Right lobe of liver (tissue), 6 donors: ENCODE measurements around the gene FAM216A. TPM values are rescaled to one million over a fixed set of nuclear protein-coding genes. Genes with fewer than 3 reads are reported as not detected.
"Not testable (repeated sequence)": the region's sequence is repeated elsewhere in the genome, so short reads cannot be mapped to it uniquely, and the experiment has no call there.

Source experiments
- ATAC-seq, 4 donors: fragments of 200-7000 bp; cut with Tn5 transposase; one replicate each; pipeline ENCODE4 v1.9.1; 2020; ENCODE audit warnings: mild to moderate bottlenecking in 4 of 4, moderate library complexity in 4 of 4
- DNase-seq, 3 donors: peaks; one replicate each; pipeline ENCODE4 v3.0.0-alpha.2; 2020
- H3K27ac ChIP-seq, 3 donors: fragments of 200-600 bp; one replicate each; pipeline ENCODE4 v1.8.0; 2022
- H3K27me3 ChIP-seq, 2 donors: fragments of 200-600 bp; one replicate each; pipeline ENCODE4 v1.8.0; 2022
- H3K36me3 ChIP-seq, 4 donors: fragments of 200-600 bp; sonication (generic) in 1 of 4; one replicate each; pipeline versions ENCODE4 v1.5.1 to v1.8.0; 2017 to 2022; ENCODE audit warnings: control low read depth in 1 of 4
- H3K4me1 ChIP-seq, 4 donors: fragments of 200-600 bp; sonication (generic) in 1 of 4; one replicate each; pipeline versions ENCODE4 v1.5.1 to v1.8.0; 2017 to 2022; ENCODE audit warnings: control low read depth in 1 of 4
- H3K4me3 ChIP-seq, 3 donors: fragments of 200-600 bp; one replicate each; pipeline ENCODE4 v1.8.0; 2022
- H3K9me3 ChIP-seq, 4 donors: fragments of 200-600 bp; sonication (generic) in 1 of 4; one replicate each; pipeline versions ENCODE4 v1.5.1 to v1.8.0; 2017 to 2022; ENCODE audit warnings: control low read depth in 1 of 4
- POLR2A ChIP-seq: fragments of 450-650 bp; IDR thresholded peaks from one replicate; pipeline ENCODE4 v1.6.1; 2017; ENCODE audit warnings: antibody characterized with exemption, mild to moderate bottlenecking
- WGBS: methylation state at CpG from one replicate; pipeline ENCODE4 v1.1.6; 2018; ENCODE audit warnings: low coverage, low lambda C conversion rate; ENCODE audit not compliant: insufficient coverage; ENCODE audit errors: missing lambda C conversion rate; 5-methylcytosine and 5-hydroxymethylcytosine counted together
- intact Hi-C, 2 donors: fragments of 100-400 bp; cut with DNase I; formaldehyde crosslinking; loops; one replicate each; pipeline versions ENCODE4 v1.11.2 to v1.14.1; 2022
- total RNA-seq, 6 experiments: library from RNA; depleted of rRNA in 2 of 6; stranded (reverse); fragments of >200 nt in 2 of 6; fragmentation: NEBNext Ultra II Directional in 3 of 6; extraction: Animal tissue kit (Norgen Biotek cat#: 25700) in 3 of 6; gene quantifications; one replicate each; pipeline versions ENCODE4 v1.1.0 to v1.2.4, GENCODE V29; 2016 to 2023
- TF ChIP-seq, protein P1 (sequence below), 4 donors: fragments of 200-600 bp in 3 of 4; fragments of 450-650 bp in 1 of 4; IDR thresholded peaks; one replicate each; pipeline versions ENCODE4 v1.5.1 to v1.8.0; 2016 to 2022; ENCODE audit warnings: antibody characterized with exemption in 4 of 4, mild to moderate bottlenecking in 2 of 4
- donor health status: DM: no; HTN: yes; CAD: no.
- donor health status: DM: no; HTN: no; CAD: no.
- donor health status: DM: no; HTN: no; CAD: no.
- donor health status: DM: no; HTN: yes; CAD: no.
- donor health status: DM: no; HTN: yes; CAD: no.

FAM216A gene
- total RNA-seq, 6 experiments from 2014 or later, result 1.1 to 9.9 (median 3.1) TPM

DNA sequence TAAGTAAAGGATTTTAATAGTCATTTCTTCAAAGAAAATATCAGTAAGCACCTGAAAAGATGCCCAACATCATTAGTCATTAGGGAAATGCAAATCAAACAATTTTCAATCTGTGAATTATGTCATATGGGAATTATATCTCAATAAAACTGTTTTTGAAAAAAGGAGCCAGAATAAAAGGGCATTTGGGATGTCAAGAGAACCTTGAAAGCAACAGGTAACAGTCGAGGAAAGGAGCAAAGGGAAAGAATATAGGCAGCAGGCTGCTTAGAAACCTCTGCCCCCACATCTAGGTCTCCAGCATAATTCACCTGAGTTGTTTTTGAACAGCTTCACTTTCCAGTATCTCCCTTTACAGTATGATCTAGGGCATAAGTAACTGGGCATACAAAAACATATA lies 45.7 kb downstream of the FAM216A start:
- 55% methylated on average over 1 of the region's 1 CpG for WGBS
- H3K4me3 ChIP-seq, result no peak overlapping the region
- H3K4me1 ChIP-seq, result no peaks in the 10 kb centered on the region
- intact Hi-C loops, result loop anchor here in 1 of 2 donors (10.0 kb wide), 1 partner anchor 60 kb away; the partner anchor contains the start of gene ARPC3
- H3K9me3 ChIP-seq, result no peaks in the 10 kb centered on the region
- no peak for TF ChIP-seq POLR2A
- TF ChIP-seq, protein P1, sequence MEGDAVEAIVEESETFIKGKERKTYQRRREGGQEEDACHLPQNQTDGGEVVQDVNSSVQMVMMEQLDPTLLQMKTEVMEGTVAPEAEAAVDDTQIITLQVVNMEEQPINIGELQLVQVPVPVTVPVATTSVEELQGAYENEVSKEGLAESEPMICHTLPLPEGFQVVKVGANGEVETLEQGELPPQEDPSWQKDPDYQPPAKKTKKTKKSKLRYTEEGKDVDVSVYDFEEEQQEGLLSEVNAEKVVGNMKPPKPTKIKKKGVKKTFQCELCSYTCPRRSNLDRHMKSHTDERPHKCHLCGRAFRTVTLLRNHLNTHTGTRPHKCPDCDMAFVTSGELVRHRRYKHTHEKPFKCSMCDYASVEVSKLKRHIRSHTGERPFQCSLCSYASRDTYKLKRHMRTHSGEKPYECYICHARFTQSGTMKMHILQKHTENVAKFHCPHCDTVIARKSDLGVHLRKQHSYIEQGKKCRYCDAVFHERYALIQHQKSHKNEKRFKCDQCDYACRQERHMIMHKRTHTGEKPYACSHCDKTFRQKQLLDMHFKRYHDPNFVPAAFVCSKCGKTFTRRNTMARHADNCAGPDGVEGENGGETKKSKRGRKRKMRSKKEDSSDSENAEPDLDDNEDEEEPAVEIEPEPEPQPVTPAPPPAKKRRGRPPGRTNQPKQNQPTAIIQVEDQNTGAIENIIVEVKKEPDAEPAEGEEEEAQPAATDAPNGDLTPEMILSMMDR (IDR thresholded peaks at IDR 0.05), result no peak
- no peaks in the 10 kb centered on the region for H3K36me3 ChIP-seq
- no peak for DNase-seq
- no peaks in the 10 kb centered on the region for H3K27me3 ChIP-seq
- ATAC-seq, result no peak
- H3K27ac ChIP-seq, result no peak overlapping the region

DNA sequence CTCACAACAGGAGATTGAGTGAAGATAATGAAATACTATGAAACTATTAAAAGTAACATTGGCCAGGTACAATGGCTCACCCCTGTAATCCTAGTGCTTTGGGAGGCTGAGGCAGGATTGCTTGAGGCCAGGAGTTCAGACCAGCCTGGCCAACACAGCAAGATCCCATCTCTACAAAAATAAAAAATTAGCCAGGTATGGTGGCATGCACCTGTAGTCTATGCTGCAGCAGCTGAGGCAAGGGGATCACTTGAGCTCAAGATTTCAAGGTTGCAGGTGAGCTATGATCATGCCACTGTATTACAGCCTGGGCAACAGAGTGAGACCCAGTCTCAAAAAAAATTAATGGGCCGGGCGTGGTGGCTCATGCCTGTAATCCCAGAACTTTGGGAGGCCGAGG lies 48.4 kb downstream of the FAM216A start:
- DNase-seq, result no peak
- intact Hi-C loops, result loop anchor here in 1 of 2 donors (10.0 kb wide), 1 partner anchor 62 kb away; the partner anchor contains the start of gene ARPC3
- Histone ChIP-seq H3K9me3 (no peaks in the 10 kb centered on the region), H3K27ac (no peak overlapping the region), H3K27me3 (no peaks in the 10 kb centered on the region), H3K36me3 (no peaks in the 10 kb centered on the region), H3K4me3 (no peak overlapping the region), H3K4me1 (no peaks in the 10 kb centered on the region)
- WGBS, result 88% methylated on average over 3 of the region's 3 CpGs
- TF ChIP-seq, protein P1 (IDR thresholded peaks at IDR 0.05), result no peak
- no peak for TF ChIP-seq POLR2A
- ATAC-seq, result no peak

DNA sequence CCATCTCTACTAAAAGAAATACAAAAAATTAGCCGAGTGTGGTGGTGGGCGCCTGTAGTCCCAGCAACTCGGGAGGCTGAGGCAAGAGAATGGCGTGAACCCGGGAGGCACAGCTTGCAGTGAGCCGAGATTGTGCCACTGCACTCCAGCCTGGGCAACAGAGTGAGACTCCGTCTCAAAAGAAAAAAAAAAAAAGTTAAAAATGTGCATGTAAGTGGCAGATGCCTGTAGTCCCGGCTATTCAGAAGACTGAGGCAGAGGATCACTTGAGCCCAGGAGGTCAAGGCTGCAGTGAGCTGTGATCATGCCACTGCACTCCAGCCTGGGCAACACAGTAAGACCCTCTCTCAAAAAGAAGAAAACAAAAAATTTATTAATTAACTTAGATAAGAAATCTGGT lies 49.4 kb downstream of the FAM216A start:
- not testable (repeated sequence) for H3K36me3 ChIP-seq, H3K4me3 ChIP-seq, H3K27ac ChIP-seq, H3K9me3 ChIP-seq, H3K4me1 ChIP-seq, DNase-seq, ATAC-seq, H3K27me3 ChIP-seq
- intact Hi-C loops, result loop anchor here in 1 of 2 donors (10.0 kb wide), 1 partner anchor 63 kb away; the partner anchor contains the start of gene ARPC3
- WGBS, result 91% methylated on average over 6 of the region's 8 CpGs

DNA sequence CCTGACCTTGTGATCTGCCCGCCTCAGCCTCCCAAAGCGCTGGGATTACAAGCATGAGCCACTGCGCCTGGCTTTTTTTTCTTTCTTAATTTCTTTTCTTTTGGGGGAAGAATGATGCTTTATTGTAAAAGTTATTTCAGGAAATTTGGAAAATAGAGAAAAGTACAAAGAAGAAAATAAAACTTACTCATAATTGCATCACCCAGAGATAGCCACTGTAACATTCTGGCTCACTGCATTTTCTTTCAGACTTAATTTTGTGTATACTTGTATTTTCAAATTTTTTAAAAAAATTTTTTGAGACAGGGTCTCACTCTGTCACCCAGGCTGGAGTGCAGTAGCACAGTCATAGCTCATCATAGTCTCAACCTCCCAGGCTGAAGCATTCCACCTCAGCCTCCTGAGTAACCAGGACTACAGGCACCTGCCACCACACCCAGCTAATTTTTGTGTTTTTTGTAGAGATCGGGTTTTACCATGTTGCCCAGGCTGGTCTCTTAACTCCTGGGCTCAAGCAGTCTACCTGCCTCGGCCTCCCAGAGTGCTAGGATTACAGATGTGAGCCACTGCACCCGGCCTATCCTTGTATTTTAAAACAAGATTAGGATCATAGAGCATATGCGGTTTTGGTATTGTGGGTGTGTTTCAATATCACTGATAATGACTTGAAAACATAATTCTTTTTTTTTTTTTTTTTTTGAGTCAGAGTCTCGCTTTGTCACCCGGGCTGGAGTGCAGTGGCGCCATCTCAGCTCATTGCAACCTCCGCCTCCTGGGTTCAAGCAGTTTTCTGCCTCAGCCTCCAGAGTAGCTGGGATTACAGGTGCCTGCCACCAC lies 52.4 kb downstream of the FAM216A start:
- WGBS, result 91% methylated on average over 10 of the region's 11 CpGs
- DNase-seq, H3K27ac ChIP-seq, H3K27me3 ChIP-seq, H3K9me3 ChIP-seq, H3K36me3 ChIP-seq, ATAC-seq, H3K4me3 ChIP-seq, H3K4me1 ChIP-seq, intact Hi-C loops: not testable (repeated sequence)

DNA sequence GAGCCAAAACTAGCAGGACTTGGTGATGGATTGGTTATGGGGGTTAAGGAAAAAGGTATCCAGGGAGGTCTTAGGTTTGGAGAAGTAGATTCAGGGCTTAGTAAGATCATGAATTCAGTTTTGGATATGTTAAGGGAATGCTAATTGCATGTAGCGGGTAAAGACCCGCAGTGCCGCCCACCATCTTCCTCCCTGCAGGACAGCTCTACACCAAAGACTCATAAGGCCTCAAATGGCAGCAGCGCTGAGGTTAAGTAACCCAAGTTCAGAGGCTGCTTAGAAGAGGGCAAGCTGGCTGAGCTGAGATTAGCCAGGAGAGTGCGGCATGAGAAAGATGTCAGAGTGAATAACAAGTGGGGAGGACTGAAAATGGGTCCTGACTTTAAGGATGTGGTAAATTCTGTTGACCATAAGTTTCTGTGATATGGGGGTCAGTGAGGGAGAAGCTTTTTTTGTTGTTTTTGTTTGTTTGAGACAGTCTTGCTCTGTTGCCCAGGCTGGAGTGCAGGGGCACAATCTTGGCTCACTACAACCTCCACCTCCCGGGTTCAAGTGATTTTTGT lies 59.7 kb downstream of the FAM216A start:
- no peaks in the 10 kb centered on the region for H3K9me3 ChIP-seq
- no peaks in the 10 kb centered on the region for H3K27me3 ChIP-seq
- 96% methylated on average over 4 of the region's 6 CpGs for WGBS
- no peak overlapping the region for H3K27ac ChIP-seq
- TF ChIP-seq, protein P1 (IDR thresholded peaks at IDR 0.05), result no peak
- TF ChIP-seq POLR2A, result no peak
- H3K4me1 ChIP-seq, result peaks cover 0 to 12% (median 7%) of the 10 kb centered on the region in 4 donors
- intact Hi-C loops, result no loop called here
- no peaks in the 10 kb centered on the region for H3K36me3 ChIP-seq
- H3K4me3 ChIP-seq, result no peak overlapping the region
- ATAC-seq (no peak), DNase-seq (no peak)
